ENCODE data around the gene FBXO41. TPM values are rescaled to one million over a fixed set of nuclear protein-coding genes. Genes with fewer than 3 reads are reported as not detected.

The FBXO41 gene
- total and polyA plus RNA-seq, 10 of the 15 experiments (the other 5 are each of a cell fraction or from before 2014, with no cell fraction given): 1.9 to 38.9 (median 11.3) TPM

- TF ChIP-seq ETV6 (conservative IDR thresholded peaks at IDR 0.05 in 1 of 2, IDR thresholded peaks at IDR 0.05 in 1 of 2; ENCODE audit: borderline replicate concordance in 1 of 2, low read depth in 1 of 2) (no peak), EZH2 (IDR thresholded peaks at IDR 0.05; ENCODE audit: borderline replicate concordance, control insufficient read depth, low read depth, low read length) (no peak), WRNIP1 (IDR thresholded peaks at IDR 0.05; ENCODE audit: borderline replicate concordance, low read depth, low read length) (no peak), E2F4 (IDR thresholded peaks at IDR 0.05; ENCODE audit: low read depth, low read length) (peak; percentile 83), EED (IDR thresholded peaks at IDR 0.05; ENCODE audit: low read depth) (no peak), BACH1 (IDR thresholded peaks at IDR 0.05; ENCODE audit: borderline replicate concordance) (peak; percentile 21; the same call in 1 of the 2 replicates), E4F1 (IDR thresholded peaks at IDR 0.05; ENCODE audit: borderline replicate concordance, partially characterized antibody) (no peak), CREB1 (IDR thresholded peaks at IDR 0.05; ENCODE audit: low read depth) (peak; percentile 82), ZNF274 (IDR thresholded peaks at IDR 0.05; ENCODE audit: insufficient read depth, insufficient read length) (no peak), TAF1 (IDR thresholded peaks at IDR 0.05; ENCODE audit: borderline replicate concordance, low read depth, low read length) (peak; percentile 30; the same call in 1 of the 2 replicates), SMAD5 (IDR thresholded peaks at IDR 0.05; ENCODE audit: low read depth) (no peak), E2F8 (IDR thresholded peaks at IDR 0.05; ENCODE audit: low read depth, partially characterized antibody) (no peak), ZNF217 (IDR thresholded peaks at IDR 0.05) (no peak), RB1 (IDR thresholded peaks at IDR 0.05; ENCODE audit: borderline replicate concordance) (peak; percentile 7), YBX1 (IDR thresholded peaks at IDR 0.05) (no peak), PAX8 (IDR thresholded peaks at IDR 0.05) (no peak), ATF3 (IDR thresholded peaks at IDR 0.05; ENCODE audit: borderline replicate concordance, extremely low read depth, low read depth, low read length) (no peak), SPI1 (IDR thresholded peaks at IDR 0.05; ENCODE audit: borderline replicate concordance, insufficient read depth, low read depth, low read length) (no peak), LARP7 (IDR thresholded peaks at IDR 0.05) (peak; percentile 11; the same call in 1 of the 2 replicates), JUND (IDR thresholded peaks at IDR 0.05; ENCODE audit: low read depth, low read length) (no peak), RELB (IDR thresholded peaks at IDR 0.05; ENCODE audit: low read depth) (no peak), PML (IDR thresholded peaks at IDR 0.05; ENCODE audit: low read length) (no peak)
Measured at GRCh38 chr2:73233154-73233931, 50.9 kb downstream of the FBXO41 start, which contains the start of gene PRADC1 (continued).

All from GM12878 (cell line).